ENCODE results near the gene DOCK2.

- TF ChIP-seq POLR2A (IDR thresholded peaks at IDR 0.05) (no peak), CTCF (IDR thresholded peaks at IDR 0.05) (no peak), POLR2AphosphoS5 (IDR thresholded peaks at IDR 0.05) (no peak)
Observed at GRCh38 chr5:169950333-169950732, 313.3 kb downstream of the DOCK2 start.
